Measurements from ENCODE around the gene NUDT7.

NUDT7 gene

GRCh38 chr16:77759821-77760220 lies 37.5 kb downstream of the NUDT7 start:
- no peak for TF ChIP-seq CTCF (IDR thresholded peaks at IDR 0.05; ENCODE audit: insufficient read depth, low read length, missing control alignments)
- ChIA-PET CTCF (interaction anchor here (1.2 kb wide), 1 partner anchor 23 kb away, joined by 3 read pairs; no protein-coding TSS in a partner anchor), POLR2A (no interaction called here)
- H3K4me3 ChIP-seq (ENCODE audit: low read depth, low read length): no peak overlapping the region
- DNase-seq (ENCODE audit: low read depth, low spot score): no peak

- ChIA-PET CTCF (interaction anchor here (1.3 to 2.1 kb wide), 2 partner anchors 24 to 210 kb away, joined by 5 to 6 read pairs; no protein-coding TSS in a partner anchor), POLR2A (no interaction called here)
- H3K4me3 ChIP-seq (ENCODE audit: low read depth, low read length): no peak overlapping the region
- DNase-seq (ENCODE audit: low read depth, low spot score): no peak
- no peak for TF ChIP-seq CTCF (IDR thresholded peaks at IDR 0.05; ENCODE audit: insufficient read depth, low read length, missing control alignments)
These were observed 38.5 kb downstream of the NUDT7 start for GRCh38 chr16:77760800-77761199.

- TF ChIP-seq CTCF (IDR thresholded peaks at IDR 0.05; ENCODE audit: insufficient read depth, low read length, missing control alignments): no peak
- ChIA-PET CTCF (interaction anchor here (1.3 to 2.1 kb wide), 2 partner anchors 23 to 210 kb away, joined by 5 to 6 read pairs; no protein-coding TSS in a partner anchor), POLR2A (no interaction called here)
- no peak for DNase-seq (ENCODE audit: low read depth, low spot score)
- no peak overlapping the region for H3K4me3 ChIP-seq (ENCODE audit: low read depth, low read length)
These were observed 38.9 kb downstream of the NUDT7 start for GRCh38 chr16:77761204-77761603.

GRCh38 chr16:77762262-77762661 lies 39.9 kb downstream of the NUDT7 start:
- no peak for DNase-seq (ENCODE audit: low read depth, low spot score)
- POLR2A ChIA-PET: no interaction called here
- H3K4me3 ChIP-seq (ENCODE audit: low read depth, low read length): no peak overlapping the region
- CTCF ChIA-PET: interaction anchor here (1.2 to 2.1 kb wide), 2 partner anchors 22 to 182 kb away, joined by 3 to 6 read pairs; no protein-coding TSS in a partner anchor
- no peak for TF ChIP-seq CTCF (IDR thresholded peaks at IDR 0.05; ENCODE audit: insufficient read depth, low read length, missing control alignments)

GRCh38 chr16:77763994-77764393 lies 41.7 kb downstream of the NUDT7 start:
- TF ChIP-seq CTCF (IDR thresholded peaks at IDR 0.05; ENCODE audit: insufficient read depth, low read length, missing control alignments): no peak
- POLR2A ChIA-PET: no interaction called here
- no peak for DNase-seq (ENCODE audit: low read depth, low spot score)
- no peak overlapping the region for H3K4me3 ChIP-seq (ENCODE audit: low read depth, low read length)
- CTCF ChIA-PET: interaction anchor here (1.5 to 1.7 kb wide), 2 partner anchors 26 to 89 kb away, joined by 3 read pairs; no protein-coding TSS in a partner anchor

- CTCF ChIA-PET: no interaction called here
- no peak for DNase-seq (ENCODE audit: low read depth, low spot score)
- TF ChIP-seq CTCF (IDR thresholded peaks at IDR 0.05; ENCODE audit: insufficient read depth, low read length, missing control alignments): no peak
- no peak overlapping the region for H3K4me3 ChIP-seq (ENCODE audit: low read depth, low read length)
- POLR2A ChIA-PET: no interaction called here
These were observed 44.9 kb downstream of the NUDT7 start for GRCh38 chr16:77767211-77767610.

Measured in AG04449 (cell line).